K562 (cell line): ENCODE data around the gene C1QTNF8. TPM values are rescaled to one million over a fixed set of nuclear protein-coding genes. Genes with fewer than 3 reads are reported as not detected.

ENCODE experiments used
- ATAC-seq: fragments of 200-7000 bp; cut with Tn5 transposase; 3 replicates; pipeline ENCODE4 v1.9.1; 2020; ENCODE audit warnings: moderate library complexity
- BruUV-seq: library from RNA; stranded (reverse); fragments of 400-500 nt; replicated peaks from 2 replicates; lab custom pipeline; 2021; lab: Mats Ljungman, UMichigan
- CTCF ChIA-PET: fragments of 300-600 bp; formaldehyde crosslinking; extraction: SDS; loops from one replicate; lab custom pipeline; 2021; ENCODE audit warnings: low intra/inter-chr PET ratio; lab: Yijun Ruan, JAX
- POLR2A ChIA-PET: fragments of 300-600, 350-650 bp; sonication (Branson Sonifier 250); formaldehyde crosslinking; extraction: SDS; loops from one replicate; lab custom pipeline; 2021; ENCODE audit warnings: antibody characterized with exemption, inconsistent platforms; lab: Yijun Ruan, JAX
- DNase-seq, 4 experiments: peaks; one replicate each; pipeline versions ENCODE4 v3.0.0 to v3.0.0-alpha.2; 2011 to 2018; ENCODE audit warnings: low spot score in 3 of 4, mixed read lengths in 3 of 4; ENCODE audit errors: extremely low read depth in 1 of 4
- FAIRE-seq: peaks from 2 replicates; lab custom pipeline; 2011; peaks lifted over from hg19 to GRCh38; lab: Jason Lieb, UNC
- H2AFZ ChIP-seq: 2 replicates; pipeline ENCODE4 v1.6.0; 2011; ENCODE audit warnings: low read depth, low read length, control low read depth, inconsistent platforms
- H3K27ac ChIP-seq: fragments of 200-600 bp; 3 replicates; pipeline ENCODE4 v1.8.0; 2011; ENCODE audit warnings: low read depth, mild to moderate bottlenecking, control low read depth, inconsistent platforms, low read length, moderate library complexity, mixed read lengths; ENCODE audit errors: extremely low read depth
- H3K27me3 ChIP-seq, 2 experiments: fragments of 300-600 bp in 1 of 2; 2 replicates in 1 of 2; 3 replicates in 1 of 2; pipeline versions ENCODE4 v1.6.0 to v1.8.0; 2011; ENCODE audit warnings: inconsistent platforms in 2 of 2, low read length in 2 of 2, mild to moderate bottlenecking in 1 of 2, mixed read lengths in 1 of 2, moderate library complexity in 1 of 2; ENCODE audit not compliant: control insufficient read depth in 2 of 2, insufficient read depth in 2 of 2
- H3K36me3 ChIP-seq: fragments of 300-600 bp; 3 replicates; pipeline ENCODE4 v1.8.0; 2011; ENCODE audit warnings: mild to moderate bottlenecking, low read length, inconsistent platforms; ENCODE audit not compliant: control insufficient read depth, insufficient read depth
- H3K4me1 ChIP-seq, 2 experiments: fragments of 200-600 bp in 1 of 2; replicated peaks in 1 of 2; 2 replicates in 1 of 2; 3 replicates in 1 of 2; pipeline versions ENCODE4 v1.5.1 to v1.8.0; 2011; ENCODE audit warnings: inconsistent platforms in 2 of 2, low read length in 2 of 2, mild to moderate bottlenecking in 1 of 2, mixed read lengths in 1 of 2, moderate library complexity in 1 of 2; ENCODE audit not compliant: control insufficient read depth in 2 of 2, insufficient read depth in 2 of 2
- H3K4me2 ChIP-seq: 2 replicates; pipeline ENCODE4 v1.6.1; 2011; ENCODE audit warnings: low read length, control low read depth, inconsistent platforms, mixed read lengths; ENCODE audit not compliant: insufficient read depth
- H3K4me3 ChIP-seq: fragments of 200-600 bp; sonication (generic), shearing (Covaris generic); 2 replicates; pipeline ENCODE4 v1.5.1; 2016; ENCODE audit warnings: control low read depth, inconsistent platforms
- H3K79me2 ChIP-seq: fragments of 200-600 bp; 3 replicates; pipeline ENCODE4 v1.8.0; 2011; ENCODE audit warnings: low read length, inconsistent platforms; ENCODE audit not compliant: control insufficient read depth, insufficient read depth
- H3K9ac ChIP-seq, 2 experiments: 2 replicates each; pipeline versions ENCODE4 v1.6.0 to v1.6.1; 2011; ENCODE audit warnings: low read depth in 2 of 2, low read length in 2 of 2, control low read depth in 1 of 2, inconsistent platforms in 1 of 2, mild to moderate bottlenecking in 1 of 2, mixed read lengths in 1 of 2; ENCODE audit not compliant: insufficient read depth in 1 of 2
- H3K9me1 ChIP-seq: one replicate; pipeline ENCODE4 v1.6.0; 2011; ENCODE audit warnings: inconsistent platforms, mild to moderate bottlenecking, low read length, moderate library complexity; ENCODE audit not compliant: control insufficient read depth, insufficient read depth
- H3K9me3 ChIP-seq: replicated peaks from 2 replicates; pipeline ENCODE4 v1.5.1; 2011; ENCODE audit warnings: low read depth, low read length, inconsistent platforms; ENCODE audit not compliant: control insufficient read depth, insufficient read depth
- H4K20me1 ChIP-seq: replicated peaks from 2 replicates; pipeline ENCODE4 v1.6.1; 2011; ENCODE audit warnings: low read length, inconsistent platforms, mixed read lengths; ENCODE audit not compliant: control insufficient read depth, insufficient read depth
- DACH1 ChIP-seq: fragments of 450-650 bp; IDR thresholded peaks from 2 replicates; pipeline ENCODE4 v1.6.1; 2018; ENCODE audit not compliant: partially characterized antibody
- MIER1 ChIP-seq: fragments of 450-650 bp; IDR thresholded peaks from 2 replicates; pipeline ENCODE4 v1.6.1; 2016; ENCODE audit warnings: antibody characterized with exemption, mild to moderate bottlenecking, low read depth
- POLR2G ChIP-seq: fragments of 200-400 bp; formaldehyde crosslinking; IDR thresholded peaks from 2 replicates; pipeline ENCODE4 v1.6.1; 2017; ENCODE audit warnings: low read depth, mild to moderate bottlenecking, antibody characterized with exemption, low read length, moderate library complexity
- PREB ChIP-seq: sonication (generic); formaldehyde crosslinking; IDR thresholded peaks from 2 replicates; pipeline ENCODE4 v1.8.1; 2023; ENCODE audit warnings: mild to moderate bottlenecking, missing genetic modification reagents
- SNIP1 ChIP-seq: fragments of 450-650 bp; IDR thresholded peaks from 2 replicates; pipeline ENCODE4 v1.7.1; 2017; ENCODE audit warnings: low read depth, mild to moderate bottlenecking
- ZNF408 ChIP-seq: fragments of 250-450 bp; sonication (Bioruptor Pico); IDR thresholded peaks from 2 replicates; pipeline ENCODE4 v1.4.0; 2020; ENCODE audit warnings: low read depth, mild to moderate bottlenecking, moderate library complexity
- WGBS: fragments of 100-300 bp; shearing (Covaris generic); methylation state at CpG from one replicate; pipeline ENCODE4 v1.1.6; 2016; ENCODE audit warnings: low coverage, mixed read lengths; ENCODE audit not compliant: insufficient coverage; ENCODE audit errors: missing lambda C conversion rate; 5-methylcytosine and 5-hydroxymethylcytosine counted together
- in situ Hi-C: fragments of 300-500 bp; cut with MboI; formaldehyde crosslinking; loops from 4 replicates; pipeline ENCODE4 v1.15.0; 2018; ENCODE audit warnings: inconsistent platforms, mixed read lengths
- intact Hi-C: fragments of 100-400 bp; cut with micrococcal nuclease; formaldehyde crosslinking; loops from 2 replicates; pipeline ENCODE4 v1.14.2; 2022
- polyA plus RNA-seq, 8 experiments: library from polyadenylated mRNA; depleted of rRNA in 4 of 8; stranded (reverse) in 5 of 8; unstranded in 3 of 8; fragments of >200 nt; fragmentation: Nextera tagmentation in 2 of 8; fragmentation: Illumina TruSeq in 1 of 8; extraction: Ambion mirVana in 2 of 8; extraction: Trizol in 1 of 8; gene quantifications; 2 replicates each; pipeline versions ENCODE4 v1.2.1 to v1.2.3, GENCODE V29; 2011 to 2014; ENCODE audit warnings: inconsistent platforms in 1 of 8, missing spikeins in 1 of 8
- total RNA-seq, 7 experiments: library from RNA; depleted of rRNA in 6 of 7; stranded (reverse); fragments of >200 nt in 6 of 7; fragmentation: Illumina TruSeq in 2 of 7; extraction: Trizol in 2 of 7; gene quantifications; 2 replicates each; pipeline versions ENCODE4 v1.2.1 to v1.2.3, GENCODE V29; 2011 to 2021; ENCODE audit warnings: low replicate concordance in 1 of 7
- TF ChIP-seq, protein P1 (sequence below): sonication (generic); formaldehyde crosslinking; IDR thresholded peaks from 2 replicates; pipeline ENCODE4 v1.8.1; 2023; ENCODE audit warnings: mild to moderate bottlenecking, missing genetic modification reagents
- TF ChIP-seq, protein P2 (sequence below): fragments of 450-650 bp; formaldehyde crosslinking; IDR thresholded peaks from 2 replicates; pipeline ENCODE4 v1.4.0; 2022; ENCODE audit warnings: missing genetic modification characterization

C1QTNF8 gene
- total and polyA plus RNA-seq, 9 of the 15 experiments (the other 6 are each of a cell fraction or from before 2014, with no cell fraction given) = not detected

DNA sequence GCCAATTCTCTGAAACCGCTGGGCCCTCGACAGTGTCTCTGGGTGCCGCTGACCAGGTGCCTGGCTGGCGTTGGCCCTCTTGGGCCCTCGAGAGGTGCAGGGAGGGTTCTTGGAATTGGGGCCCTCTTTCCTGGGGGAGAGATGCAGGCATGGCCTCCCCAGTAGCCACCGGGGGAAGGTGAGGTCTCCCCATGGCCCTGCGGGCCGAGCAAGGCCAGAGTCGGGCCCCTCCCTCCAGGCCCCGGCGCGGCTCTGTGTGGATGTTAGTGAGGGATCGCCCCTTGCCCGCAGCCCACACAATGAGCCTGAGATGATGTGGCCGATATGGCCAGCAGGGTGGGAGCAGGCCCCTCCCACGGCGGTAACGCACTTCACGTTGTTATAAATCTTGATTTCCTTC lies 23.1 kb upstream of the C1QTNF8 start:
- BruUV-seq = no TSS peak
- H3K4me1 ChIP-seq = peaks cover 0 to 72% of the 10 kb centered on the region in 2 experiments; a peak in 2 of 5 replicates
- H3K27ac ChIP-seq = no peak overlapping the region
- FAIRE-seq (no peak), ATAC-seq (no peak), DNase-seq (no peak)
- CTCF ChIA-PET = no interaction called here
- H4K20me1 ChIP-seq = peaks cover 6% of the 10 kb centered on the region; the same call in 1 of the 2 replicates
- H3K9me1 ChIP-seq = no peaks in the 10 kb centered on the region
- no peak overlapping the region for H2AFZ ChIP-seq
- H3K9ac ChIP-seq = no peak overlapping the region
- no peaks in the 10 kb centered on the region for H3K79me2 ChIP-seq
- H3K4me2 ChIP-seq = no peak overlapping the region
- intact Hi-C loops = no loop called here
- peaks cover 7 to 63% of the 10 kb centered on the region in 2 experiments; a peak in 3 of 5 replicates for H3K27me3 ChIP-seq
- in situ Hi-C loops = no loop called here
- H3K36me3 ChIP-seq = no peaks in the 10 kb centered on the region
- WGBS = under 1% methylated on average over 15 of the region's 19 CpGs
- POLR2A ChIA-PET = no interaction called here
- H3K9me3 ChIP-seq = no peaks in the 10 kb centered on the region
- no peak overlapping the region for H3K4me3 ChIP-seq
- TF ChIP-seq MIER1 = no peak
- TF ChIP-seq POLR2G = no peak
- no peak for TF ChIP-seq ZNF408 (CRISPR knock-in tag)
- no peak for TF ChIP-seq PREB (CRISPR knock-in tag)
- TF ChIP-seq SNIP1 = no peak
- TF ChIP-seq, protein P1, sequence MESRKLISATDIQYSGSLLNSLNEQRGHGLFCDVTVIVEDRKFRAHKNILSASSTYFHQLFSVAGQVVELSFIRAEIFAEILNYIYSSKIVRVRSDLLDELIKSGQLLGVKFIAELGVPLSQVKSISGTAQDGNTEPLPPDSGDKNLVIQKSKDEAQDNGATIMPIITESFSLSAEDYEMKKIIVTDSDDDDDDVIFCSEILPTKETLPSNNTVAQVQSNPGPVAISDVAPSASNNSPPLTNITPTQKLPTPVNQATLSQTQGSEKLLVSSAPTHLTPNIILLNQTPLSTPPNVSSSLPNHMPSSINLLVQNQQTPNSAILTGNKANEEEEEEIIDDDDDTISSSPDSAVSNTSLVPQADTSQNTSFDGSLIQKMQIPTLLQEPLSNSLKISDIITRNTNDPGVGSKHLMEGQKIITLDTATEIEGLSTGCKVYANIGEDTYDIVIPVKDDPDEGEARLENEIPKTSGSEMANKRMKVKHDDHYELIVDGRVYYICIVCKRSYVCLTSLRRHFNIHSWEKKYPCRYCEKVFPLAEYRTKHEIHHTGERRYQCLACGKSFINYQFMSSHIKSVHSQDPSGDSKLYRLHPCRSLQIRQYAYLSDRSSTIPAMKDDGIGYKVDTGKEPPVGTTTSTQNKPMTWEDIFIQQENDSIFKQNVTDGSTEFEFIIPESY (CRISPR knock-in tag) = no peak
- no peak for TF ChIP-seq DACH1
- TF ChIP-seq, protein P2, sequence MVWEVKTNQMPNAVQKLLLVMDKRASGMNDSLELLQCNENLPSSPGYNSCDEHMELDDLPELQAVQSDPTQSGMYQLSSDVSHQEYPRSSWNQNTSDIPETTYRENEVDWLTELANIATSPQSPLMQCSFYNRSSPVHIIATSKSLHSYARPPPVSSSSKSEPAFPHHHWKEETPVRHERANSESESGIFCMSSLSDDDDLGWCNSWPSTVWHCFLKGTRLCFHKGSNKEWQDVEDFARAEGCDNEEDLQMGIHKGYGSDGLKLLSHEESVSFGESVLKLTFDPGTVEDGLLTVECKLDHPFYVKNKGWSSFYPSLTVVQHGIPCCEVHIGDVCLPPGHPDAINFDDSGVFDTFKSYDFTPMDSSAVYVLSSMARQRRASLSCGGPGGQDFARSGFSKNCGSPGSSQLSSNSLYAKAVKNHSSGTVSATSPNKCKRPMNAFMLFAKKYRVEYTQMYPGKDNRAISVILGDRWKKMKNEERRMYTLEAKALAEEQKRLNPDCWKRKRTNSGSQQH (CRISPR knock-in tag) = no peak
- TF ChIP-seq, all 486 proteins: peak for 0
